ENCODE measurements around the gene ETHE1. TPM values are rescaled to one million over a fixed set of nuclear protein-coding genes. Genes with fewer than 3 reads are reported as not detected.

Gene ETHE1
- total RNA-seq, 5 donors from 2014 or later (not counting 1 experiment from before 2014, with no cell fraction given): 19.1 to 39.4 (median 34.7) TPM

GRCh38 chr19:43460362-43461016 is 66.5 kb downstream of the ETHE1 start:
- no peak for ATAC-seq (replicated peaks in 1 of 4)
- peaks cover 31 to 35% (median 33%) of the 10 kb centered on the region in 3 donors for H3K4me1 Mint-ChIP-seq
- H3K9me3 ChIP-seq: no peaks in the 10 kb centered on the region
- no peak overlapping the region for H3K4me3 ChIP-seq (ENCODE audit: control insufficient read depth in 1 of 2, extremely low read depth in 1 of 2, low read length in 1 of 2)
- no peaks in the 10 kb centered on the region for H3K27me3 Mint-ChIP-seq
- peaks cover 0 to 5% of the 10 kb centered on the region in 2 donors for H3K36me3 ChIP-seq (ENCODE audit: control insufficient read depth in 2 of 2, extremely low read depth in 1 of 2, insufficient read depth in 1 of 2, low read length in 1 of 2)
- WGBS (ENCODE audit: insufficient coverage): 96% methylated on average over 5 of the region's 16 CpGs
- peaks cover 6% of the 10 kb centered on the region for H3K36me3 Mint-ChIP-seq
- no peaks in the 10 kb centered on the region for H3K27me3 ChIP-seq (replicated peaks in 1 of 2; ENCODE audit: control insufficient read depth in 2 of 2, extremely low read depth in 1 of 2, insufficient read depth in 2 of 2, low read length in 1 of 2)
- DNase-seq: no peak
- CTCF ChIA-PET: interaction anchor here in 1 of 2 donors (0.9 to 1.0 kb wide), 2 partner anchors 14 to 47 kb away, joined by 3 to 5 read pairs; no protein-coding TSS in a partner anchor
- H3K9me3 Mint-ChIP-seq: no peaks in the 10 kb centered on the region
- peak overlapping the region in 1 of 3 donors; percentile 41 for H3K4me3 Mint-ChIP-seq
- no peak overlapping the region for H3K27ac ChIP-seq (ENCODE audit: low read length)
- H3K27ac Mint-ChIP-seq: no peak overlapping the region
- H3K4me1 ChIP-seq (ENCODE audit: control insufficient read depth in 1 of 2, extremely low read depth in 1 of 2, insufficient read depth in 2 of 2, low read length in 2 of 2): peaks cover 10 to 33% of the 10 kb centered on the region in 2 experiments
- POLR2A ChIA-PET: interaction anchor here in 1 of 2 donors (0.6 kb wide), 1 partner anchor 65 kb away, joined by 3 read pairs; no protein-coding TSS in a partner anchor

- H3K27ac ChIP-seq (ENCODE audit: low read length): no peak overlapping the region
- peaks cover 6% of the 10 kb centered on the region for H3K36me3 Mint-ChIP-seq
- WGBS (ENCODE audit: insufficient coverage): 100% methylated on average over 1 of the region's 4 CpGs
- H3K4me3 ChIP-seq (ENCODE audit: control insufficient read depth in 1 of 2, extremely low read depth in 1 of 2, low read length in 1 of 2): no peak overlapping the region
- no peak overlapping the region for H3K4me3 Mint-ChIP-seq
- H3K27me3 ChIP-seq (replicated peaks in 1 of 2; ENCODE audit: control insufficient read depth in 2 of 2, extremely low read depth in 1 of 2, insufficient read depth in 2 of 2, low read length in 1 of 2): no peaks in the 10 kb centered on the region
- peaks cover 3 to 11% of the 10 kb centered on the region in 2 experiments for H3K4me1 ChIP-seq (ENCODE audit: control insufficient read depth in 1 of 2, extremely low read depth in 1 of 2, insufficient read depth in 2 of 2, low read length in 2 of 2)
- H3K27me3 Mint-ChIP-seq: no peaks in the 10 kb centered on the region
- no peaks in the 10 kb centered on the region for H3K9me3 ChIP-seq
- peaks cover 0 to 5% of the 10 kb centered on the region in 2 donors for H3K36me3 ChIP-seq (ENCODE audit: control insufficient read depth in 2 of 2, extremely low read depth in 1 of 2, insufficient read depth in 1 of 2, low read length in 1 of 2)
- ChIA-PET POLR2A (interaction anchor here in 1 of 2 donors (0.5 to 0.7 kb wide), 3 partner anchors 43 to 297 kb away, joined by 3 to 5 read pairs (median 3); partner anchors contain the start of gene SMG9), CTCF (interaction anchor here in 1 of 2 donors (1.6 kb wide), 1 partner anchor 11 kb away, joined by 7 read pairs; no protein-coding TSS in a partner anchor)
- H3K27ac Mint-ChIP-seq: no peak overlapping the region
- no peaks in the 10 kb centered on the region for H3K9me3 Mint-ChIP-seq
- DNase-seq (no peak), ATAC-seq (replicated peaks in 1 of 4) (no peak)
- H3K4me1 Mint-ChIP-seq: peaks cover 17 to 19% (median 19%) of the 10 kb centered on the region in 3 donors
Measured at GRCh38 chr19:43457809-43458208, 69.2 kb downstream of the ETHE1 start.

Other genes with a start within 250 kb of the ETHE1 start
- not detected for gene CD177, start 173.5 kb downstream of the ETHE1 start, total RNA-seq
- not detected for gene TEX101, start 112.3 kb downstream of the ETHE1 start, total RNA-seq
- gene LYPD3, start 61.6 kb downstream of the ETHE1 start, total RNA-seq: 10 to 100 TPM in 2 of 5 donors, 1 to 10 TPM in 3; 2.8 to 24.0 (median 4.6) TPM
- 10 to 100 TPM; 39.4 to 61.0 (median 53.9) TPM for gene PHLDB3, start 22.5 kb downstream of the ETHE1 start, total RNA-seq
- gene ZNF575, start 6.0 kb upstream of the ETHE1 start, total RNA-seq: 10 to 100 TPM in 1 of 5 donors, 1 to 10 TPM in 4; 3.4 to 12.7 (median 6.2) TPM
- gene XRCC1, start 48.3 kb upstream of the ETHE1 start, total RNA-seq: 10 to 100 TPM; 31.7 to 37.8 (median 35.4) TPM
- gene PINLYP, start 48.6 kb upstream of the ETHE1 start, total RNA-seq: 1 to 10 TPM in 3 of 5 donors, under 1 TPM in 2; 0.28 to 2.5 (median 1.5) TPM
- 10 to 100 TPM; 17.5 to 30.2 (median 19.9) TPM for gene IRGQ, start 68.9 kb upstream of the ETHE1 start, total RNA-seq
- gene ZNF576, start 69.4 kb upstream of the ETHE1 start, total RNA-seq: 10 to 100 TPM in 3 of 5 donors, 1 to 10 TPM in 2; 5.4 to 19.6 (median 16.9) TPM
- 1 to 10 TPM in 4 of 5 donors, under 1 TPM in 1; 0.55 to 1.6 (median 1.2) TPM for gene SRRM5, start 84.9 kb upstream of the ETHE1 start, total RNA-seq
- gene ZNF428, start 92.4 kb upstream of the ETHE1 start, total RNA-seq: 10 to 100 TPM; 28.9 to 35.2 (median 34.5) TPM
- under 1 TPM; 0.16 to 0.61 (median 0.45) TPM for gene CADM4, start 112.6 kb upstream of the ETHE1 start, total RNA-seq
- 1 to 10 TPM; 3.0 to 7.7 (median 4.2) TPM for gene PLAUR, start 143.0 kb upstream of the ETHE1 start, total RNA-seq
- gene IRGC, start 188.9 kb upstream of the ETHE1 start, total RNA-seq: not detected
- 10 to 100 TPM; 50.3 to 64.3 (median 56.8) TPM for gene SMG9, start 227.8 kb upstream of the ETHE1 start, total RNA-seq

Data from T-cell (primary cell).